ENCODE results near the gene CCDC28B. TPM values are rescaled to one million over a fixed set of nuclear protein-coding genes. Genes with fewer than 3 reads are reported as not detected.
A peak's percentile ranks its signal among the peaks of the same experiment; 100 is the strongest.

The CCDC28B gene
- polyA plus RNA-seq, 1 donor from 2014 or later = 176 TPM

- H3K4me3 ChIP-seq (ENCODE audit: low read length) = peak overlapping the region; percentile 83
- no peaks in the 10 kb centered on the region for H4K20me1 ChIP-seq (ENCODE audit: insufficient read depth)
- TF ChIP-seq, protein P1, sequence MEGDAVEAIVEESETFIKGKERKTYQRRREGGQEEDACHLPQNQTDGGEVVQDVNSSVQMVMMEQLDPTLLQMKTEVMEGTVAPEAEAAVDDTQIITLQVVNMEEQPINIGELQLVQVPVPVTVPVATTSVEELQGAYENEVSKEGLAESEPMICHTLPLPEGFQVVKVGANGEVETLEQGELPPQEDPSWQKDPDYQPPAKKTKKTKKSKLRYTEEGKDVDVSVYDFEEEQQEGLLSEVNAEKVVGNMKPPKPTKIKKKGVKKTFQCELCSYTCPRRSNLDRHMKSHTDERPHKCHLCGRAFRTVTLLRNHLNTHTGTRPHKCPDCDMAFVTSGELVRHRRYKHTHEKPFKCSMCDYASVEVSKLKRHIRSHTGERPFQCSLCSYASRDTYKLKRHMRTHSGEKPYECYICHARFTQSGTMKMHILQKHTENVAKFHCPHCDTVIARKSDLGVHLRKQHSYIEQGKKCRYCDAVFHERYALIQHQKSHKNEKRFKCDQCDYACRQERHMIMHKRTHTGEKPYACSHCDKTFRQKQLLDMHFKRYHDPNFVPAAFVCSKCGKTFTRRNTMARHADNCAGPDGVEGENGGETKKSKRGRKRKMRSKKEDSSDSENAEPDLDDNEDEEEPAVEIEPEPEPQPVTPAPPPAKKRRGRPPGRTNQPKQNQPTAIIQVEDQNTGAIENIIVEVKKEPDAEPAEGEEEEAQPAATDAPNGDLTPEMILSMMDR (IDR thresholded peaks at IDR 0.05; ENCODE audit: poor library complexity, severe bottlenecking) = no peak
- no peak for TF ChIP-seq MXI1 (conservative IDR thresholded peaks at IDR 0.05; ENCODE audit: poor library complexity, severe bottlenecking)
- no peak for TF ChIP-seq EZH2 (IDR thresholded peaks at IDR 0.05; ENCODE audit: borderline replicate concordance, insufficient read depth, low read length, poor library complexity, severe bottlenecking)
- no peak for TF ChIP-seq POLR2AphosphoS5 (IDR thresholded peaks at IDR 0.05)
- TF ChIP-seq RAD21 (conservative IDR thresholded peaks at IDR 0.05) = no peak
- no peaks in the 10 kb centered on the region for H3K36me3 ChIP-seq (ENCODE audit: insufficient read depth, low read length)
- peak overlapping the region; percentile 54 for H2AFZ ChIP-seq (ENCODE audit: low read depth, low read length)
- H3K9ac ChIP-seq (ENCODE audit: low read length) = peak overlapping the region; percentile 73
- H3K27me3 ChIP-seq (ENCODE audit: insufficient read depth, low read depth, low read length) = no peaks in the 10 kb centered on the region
- no peaks in the 10 kb centered on the region for H3K9me2 ChIP-seq (ENCODE audit: insufficient read depth, low read length)
- H3K27ac ChIP-seq (ENCODE audit: low read length) = peak overlapping the region; percentile 75
- peaks cover 22% of the 10 kb centered on the region for H3K79me2 ChIP-seq (replicated peaks; ENCODE audit: insufficient read depth, low read length)
- peak overlapping the region; percentile 16 for H3K4me2 ChIP-seq (ENCODE audit: low read length)
- H3K9me3 ChIP-seq (ENCODE audit: low read length) = no peaks in the 10 kb centered on the region
- H3F3A ChIP-seq (ENCODE audit: insufficient read depth, low read length, poor library complexity, severe bottlenecking) = no peaks in the 10 kb centered on the region
Measured at GRCh38 chr1:32178380-32179192, 21.8 kb upstream of the CCDC28B start.

GRCh38 chr1:32179193-32179442 lies 21.3 kb upstream of the CCDC28B start:
- Histone ChIP-seq H3K27ac (ENCODE audit: low read length) (peak overlapping the region; percentile 75), H3K27me3 (ENCODE audit: insufficient read depth, low read depth, low read length) (no peaks in the 10 kb centered on the region), H3K9me2 (ENCODE audit: insufficient read depth, low read length) (no peaks in the 10 kb centered on the region), H3F3A (ENCODE audit: insufficient read depth, low read length, poor library complexity, severe bottlenecking) (no peaks in the 10 kb centered on the region), H3K4me3 (ENCODE audit: low read length) (peak overlapping the region; percentile 83), H2AFZ (ENCODE audit: low read depth, low read length) (peak overlapping the region; percentile 54), H3K36me3 (ENCODE audit: insufficient read depth, low read length) (no peaks in the 10 kb centered on the region), H3K4me2 (ENCODE audit: low read length) (peak overlapping the region; percentile 16), H3K79me2 (replicated peaks; ENCODE audit: insufficient read depth, low read length) (peaks cover 22% of the 10 kb centered on the region), H4K20me1 (ENCODE audit: insufficient read depth) (no peaks in the 10 kb centered on the region), H3K9ac (ENCODE audit: low read length) (peak overlapping the region; percentile 73), H3K9me3 (ENCODE audit: low read length) (no peaks in the 10 kb centered on the region)
- TF ChIP-seq, protein P2, sequence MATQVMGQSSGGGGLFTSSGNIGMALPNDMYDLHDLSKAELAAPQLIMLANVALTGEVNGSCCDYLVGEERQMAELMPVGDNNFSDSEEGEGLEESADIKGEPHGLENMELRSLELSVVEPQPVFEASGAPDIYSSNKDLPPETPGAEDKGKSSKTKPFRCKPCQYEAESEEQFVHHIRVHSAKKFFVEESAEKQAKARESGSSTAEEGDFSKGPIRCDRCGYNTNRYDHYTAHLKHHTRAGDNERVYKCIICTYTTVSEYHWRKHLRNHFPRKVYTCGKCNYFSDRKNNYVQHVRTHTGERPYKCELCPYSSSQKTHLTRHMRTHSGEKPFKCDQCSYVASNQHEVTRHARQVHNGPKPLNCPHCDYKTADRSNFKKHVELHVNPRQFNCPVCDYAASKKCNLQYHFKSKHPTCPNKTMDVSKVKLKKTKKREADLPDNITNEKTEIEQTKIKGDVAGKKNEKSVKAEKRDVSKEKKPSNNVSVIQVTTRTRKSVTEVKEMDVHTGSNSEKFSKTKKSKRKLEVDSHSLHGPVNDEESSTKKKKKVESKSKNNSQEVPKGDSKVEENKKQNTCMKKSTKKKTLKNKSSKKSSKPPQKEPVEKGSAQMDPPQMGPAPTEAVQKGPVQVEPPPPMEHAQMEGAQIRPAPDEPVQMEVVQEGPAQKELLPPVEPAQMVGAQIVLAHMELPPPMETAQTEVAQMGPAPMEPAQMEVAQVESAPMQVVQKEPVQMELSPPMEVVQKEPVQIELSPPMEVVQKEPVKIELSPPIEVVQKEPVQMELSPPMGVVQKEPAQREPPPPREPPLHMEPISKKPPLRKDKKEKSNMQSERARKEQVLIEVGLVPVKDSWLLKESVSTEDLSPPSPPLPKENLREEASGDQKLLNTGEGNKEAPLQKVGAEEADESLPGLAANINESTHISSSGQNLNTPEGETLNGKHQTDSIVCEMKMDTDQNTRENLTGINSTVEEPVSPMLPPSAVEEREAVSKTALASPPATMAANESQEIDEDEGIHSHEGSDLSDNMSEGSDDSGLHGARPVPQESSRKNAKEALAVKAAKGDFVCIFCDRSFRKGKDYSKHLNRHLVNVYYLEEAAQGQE (IDR thresholded peaks at IDR 0.05; ENCODE audit: borderline replicate concordance) = no peak
- TF ChIP-seq RAD21 (conservative IDR thresholded peaks at IDR 0.05) (no peak), POLR2AphosphoS5 (IDR thresholded peaks at IDR 0.05) (no peak), MXI1 (conservative IDR thresholded peaks at IDR 0.05; ENCODE audit: poor library complexity, severe bottlenecking) (no peak), EZH2 (IDR thresholded peaks at IDR 0.05; ENCODE audit: borderline replicate concordance, insufficient read depth, low read length, poor library complexity, severe bottlenecking) (no peak), SMC3 (conservative IDR thresholded peaks at IDR 0.05; ENCODE audit: poor library complexity) (no peak), TAF1 (IDR thresholded peaks at IDR 0.05; ENCODE audit: low read depth) (no peak), EP300 (conservative IDR thresholded peaks at IDR 0.05; ENCODE audit: poor library complexity, severe bottlenecking) (no peak)
- TF ChIP-seq, protein P1 (IDR thresholded peaks at IDR 0.05; ENCODE audit: poor library complexity, severe bottlenecking) = no peak
